Activated CD8-positive, alpha-beta T cell treated with anti-CD3 and anti-CD28 coated beads, Interleukin-2, amount 10 ng/mL, durations not matched to agents 7 days and 5 days (primary cell): ENCODE results near the gene NAA20. TPM values are rescaled to one million over a fixed set of nuclear protein-coding genes. Genes with fewer than 3 reads are reported as not detected.

Experiments
- ATAC-seq: fragments of 150-1000 bp; cut with Tn5 transposase; one replicate; pipeline ENCODE4 v1.10.0; 2021; ENCODE audit warnings: moderate library complexity
- CTCF ChIA-PET: fragments of 350-600 bp; sonication (Branson Sonifier 250); formaldehyde crosslinking; loops from one replicate; lab custom pipeline; 2021; ENCODE audit warnings: antibody characterized with exemption; lab: Charles Lee
- POLR2A ChIA-PET: fragments of 350-600 bp; sonication (Branson Sonifier 250); formaldehyde crosslinking; loops from one replicate; lab custom pipeline; 2021; ENCODE audit warnings: antibody characterized with exemption; lab: Charles Lee
- DNase-seq: peaks from one replicate; pipeline ENCODE4 v3.0.0-alpha.2; 2020
- H3K27ac Mint-ChIP-seq: one replicate; pipeline ENCODE4 v1.8.0; 2021; ENCODE audit warnings: mild to moderate bottlenecking, mixed read lengths
- H3K27me3 Mint-ChIP-seq: one replicate; pipeline ENCODE4 v1.8.0; 2021; ENCODE audit warnings: low read depth, mixed read lengths
- H3K36me3 Mint-ChIP-seq: one replicate; pipeline ENCODE4 v1.8.0; 2021; ENCODE audit warnings: low read depth, mixed read lengths
- H3K4me1 Mint-ChIP-seq: one replicate; pipeline ENCODE4 v1.8.0; 2021; ENCODE audit warnings: low read depth, mixed read lengths
- H3K4me3 Mint-ChIP-seq: one replicate; pipeline ENCODE4 v1.8.0; 2021; ENCODE audit warnings: mild to moderate bottlenecking, mixed read lengths
- H3K9me3 Mint-ChIP-seq: one replicate; pipeline ENCODE4 v1.8.0; 2022; ENCODE audit warnings: mixed read lengths; ENCODE audit not compliant: insufficient read depth
- total RNA-seq, 2 experiments: library from RNA; stranded (reverse); gene quantifications; one replicate each; pipeline ENCODE4 v1.2.3, GENCODE V29; 2021

The NAA20 gene
- total RNA-seq, 2 experiments from 2014 or later = 55.8 to 59.1 TPM

- DNase-seq = no peak
- Mint-ChIP-seq H3K9me3 (no peaks in the 10 kb centered on the region), H3K4me3 (no peak overlapping the region), H3K36me3 (peaks cover 47% of the 10 kb centered on the region), H3K27ac (no peak overlapping the region), H3K27me3 (no peaks in the 10 kb centered on the region), H3K4me1 (peaks cover 46% of the 10 kb centered on the region)
- ChIA-PET POLR2A (interaction anchor here (0.5 kb wide), 1 partner anchor 13 kb away, joined by 3 read pairs; no protein-coding TSS in a partner anchor), CTCF (no interaction called here)
- ATAC-seq = no peak
Observed at GRCh38 chr20:20024942-20025341, 7.8 kb downstream of the NAA20 start.

DNA sequence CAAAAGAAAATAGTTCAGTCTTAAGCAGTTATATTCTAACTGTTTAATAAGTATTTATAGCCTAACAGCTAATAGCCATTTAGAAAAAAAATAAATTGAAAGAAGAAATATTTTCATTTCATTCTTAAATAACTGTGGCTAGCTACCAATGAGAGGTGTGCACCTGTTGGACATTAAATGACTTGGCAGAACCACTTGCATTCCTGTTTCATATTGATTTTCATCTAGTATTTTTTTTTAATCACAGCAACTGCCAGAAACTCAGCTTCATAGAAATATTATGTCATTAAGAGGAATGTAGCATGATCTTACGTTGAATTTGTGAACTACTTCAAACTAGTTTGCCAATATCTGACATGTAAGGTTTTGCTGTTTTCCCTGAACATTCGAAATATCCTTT is 10.1 kb downstream of the NAA20 start:
- ChIA-PET CTCF (interaction anchor here (1.1 to 1.5 kb wide), 2 partner anchors 18 to 25 kb away, joined by 4 read pairs; partner anchors contain the start of genes CFAP61 and CRNKL1), POLR2A (interaction anchor here (1.2 kb wide), 1 partner anchor 10 kb away, joined by 4 read pairs; the partner anchor contains the start of gene NAA20)
- Mint-ChIP-seq H3K9me3 (no peaks in the 10 kb centered on the region), H3K4me1 (peaks cover 25% of the 10 kb centered on the region), H3K27me3 (no peaks in the 10 kb centered on the region), H3K36me3 (peaks cover 47% of the 10 kb centered on the region), H3K4me3 (no peak overlapping the region), H3K27ac (no peak overlapping the region)
- DNase-seq (no peak), ATAC-seq (no peak)

GRCh38 chr20:20031790-20032189 is 14.6 kb downstream of the NAA20 start:
- no peaks in the 10 kb centered on the region for H3K27me3 Mint-ChIP-seq
- ChIA-PET CTCF (interaction anchor here (1.5 to 2.1 kb wide), 2 partner anchors 14 to 20 kb away, joined by 3 to 8 read pairs; partner anchors contain the start of genes CFAP61 and CRNKL1), POLR2A (no interaction called here)
- H3K4me1 Mint-ChIP-seq = no peaks in the 10 kb centered on the region
- ATAC-seq = no peak
- no peak overlapping the region for H3K4me3 Mint-ChIP-seq
- no peaks in the 10 kb centered on the region for H3K9me3 Mint-ChIP-seq
- no peak for DNase-seq
- no peak overlapping the region for H3K27ac Mint-ChIP-seq
- peaks cover 55% of the 10 kb centered on the region for H3K36me3 Mint-ChIP-seq

DNA sequence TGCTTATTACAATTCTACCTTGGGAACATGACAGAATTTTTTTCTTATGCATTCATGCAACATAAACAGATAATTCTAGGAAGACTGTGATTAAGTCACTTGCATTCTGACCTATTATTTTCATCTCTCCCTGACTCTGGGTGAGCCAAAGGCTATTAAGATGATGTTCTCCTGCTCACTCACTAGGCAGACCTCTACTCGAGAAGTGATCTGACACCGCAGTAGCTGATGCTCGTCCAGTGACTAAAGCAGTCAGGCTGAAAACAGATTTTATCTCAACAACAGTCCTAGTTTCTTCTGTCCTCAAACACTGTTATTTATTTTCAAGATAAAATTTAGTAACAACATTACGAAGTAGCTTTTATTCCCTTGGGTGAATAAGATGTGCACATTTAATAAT is 17.3 kb downstream of the NAA20 start:
- POLR2A ChIA-PET = interaction anchor here (1.1 kb wide), 1 partner anchor 18 kb away, joined by 3 read pairs; the partner anchor contains the start of genes CFAP61 and CRNKL1
- Mint-ChIP-seq H3K27me3 (no peaks in the 10 kb centered on the region), H3K9me3 (no peaks in the 10 kb centered on the region), H3K27ac (no peak overlapping the region), H3K36me3 (peaks cover 64% of the 10 kb centered on the region), H3K4me1 (no peaks in the 10 kb centered on the region), H3K4me3 (no peak overlapping the region)
- ATAC-seq = no peak
- DNase-seq = no peak
- CTCF ChIA-PET = no interaction called here

DNA sequence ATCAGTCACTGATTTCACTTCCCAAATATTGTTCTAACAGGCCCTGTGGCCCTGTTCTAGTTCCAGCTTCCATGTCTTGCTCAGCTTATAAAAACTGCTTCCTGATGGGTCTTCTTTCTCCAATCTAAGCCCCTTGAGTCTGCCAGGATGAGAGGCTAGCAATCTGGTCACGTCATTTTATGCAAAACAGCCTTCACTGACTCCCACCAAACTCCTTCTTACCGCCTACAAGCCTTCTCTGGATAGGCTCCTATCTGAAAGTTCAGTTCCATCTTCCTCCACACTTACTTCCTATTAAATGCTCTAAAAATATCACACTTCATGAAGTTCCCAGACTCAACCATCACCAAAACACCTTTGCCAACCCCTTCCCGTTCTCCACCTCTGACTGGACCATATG is 19.6 kb downstream of the NAA20 start:
- H3K27ac Mint-ChIP-seq = no peak overlapping the region
- H3K27me3 Mint-ChIP-seq = no peaks in the 10 kb centered on the region
- H3K4me3 Mint-ChIP-seq = no peak overlapping the region
- no peaks in the 10 kb centered on the region for H3K9me3 Mint-ChIP-seq
- no peak for DNase-seq
- ATAC-seq = no peak
- H3K4me1 Mint-ChIP-seq = no peaks in the 10 kb centered on the region
- ChIA-PET POLR2A (no interaction called here), CTCF (no interaction called here)
- H3K36me3 Mint-ChIP-seq = peaks cover 58% of the 10 kb centered on the region

GRCh38 chr20:20037960-20038359 is 20.8 kb downstream of the NAA20 start:
- Mint-ChIP-seq H3K9me3 (no peaks in the 10 kb centered on the region), H3K4me1 (no peaks in the 10 kb centered on the region), H3K27ac (no peak overlapping the region), H3K4me3 (no peak overlapping the region), H3K36me3 (peaks cover 63% of the 10 kb centered on the region), H3K27me3 (no peaks in the 10 kb centered on the region)
- ChIA-PET POLR2A (interaction anchor here (0.6 to 1.1 kb wide), 3 partner anchors 13 to 357 kb away, joined by 3 read pairs; no protein-coding TSS in a partner anchor), CTCF (no interaction called here)
- DNase-seq = no peak
- no peak for ATAC-seq

- DNase-seq (no peak), ATAC-seq (no peak)
- H3K27ac Mint-ChIP-seq = no peak overlapping the region
- POLR2A ChIA-PET = interaction anchor here (0.6 to 1.1 kb wide), 3 partner anchors 13 to 357 kb away, joined by 3 read pairs; no protein-coding TSS in a partner anchor
- no peaks in the 10 kb centered on the region for H3K27me3 Mint-ChIP-seq
- peaks cover 68% of the 10 kb centered on the region for H3K36me3 Mint-ChIP-seq
- no peaks in the 10 kb centered on the region for H3K9me3 Mint-ChIP-seq
- H3K4me3 Mint-ChIP-seq = no peak overlapping the region
- no peaks in the 10 kb centered on the region for H3K4me1 Mint-ChIP-seq
- CTCF ChIA-PET = interaction anchor here (0.5 kb wide), 1 partner anchor 1198 kb away, joined by 3 read pairs; no protein-coding TSS in a partner anchor
Observed at GRCh38 chr20:20038586-20038985, 21.4 kb downstream of the NAA20 start.

- CTCF ChIA-PET = interaction anchor here (0.8 kb wide), 1 partner anchor 23 kb away, joined by 3 read pairs; the partner anchor contains the start of gene NAA20
- H3K4me3 Mint-ChIP-seq = no peak overlapping the region
- peaks cover 68% of the 10 kb centered on the region for H3K36me3 Mint-ChIP-seq
- ATAC-seq = no peak
- no peaks in the 10 kb centered on the region for H3K27me3 Mint-ChIP-seq
- H3K4me1 Mint-ChIP-seq = no peaks in the 10 kb centered on the region
- DNase-seq = no peak
- POLR2A ChIA-PET = no interaction called here
- H3K9me3 Mint-ChIP-seq = no peaks in the 10 kb centered on the region
- H3K27ac Mint-ChIP-seq = no peak overlapping the region
Observed at GRCh38 chr20:20039752-20040387, 22.7 kb downstream of the NAA20 start.

DNA sequence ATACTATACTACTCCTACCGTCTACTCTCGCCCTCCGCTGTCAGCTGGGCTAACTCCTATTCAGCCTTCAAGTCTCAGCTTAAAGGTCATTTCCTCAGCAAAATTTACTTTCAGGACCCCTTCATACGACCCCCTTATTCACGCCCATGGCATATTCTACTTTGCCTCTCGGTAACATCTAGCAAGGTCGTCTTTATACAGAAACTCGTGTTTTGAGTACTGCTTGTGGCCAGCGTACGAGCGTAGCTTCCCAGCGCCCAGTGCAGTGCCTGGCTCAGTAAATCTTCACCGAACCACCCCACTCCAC is 34.6 kb downstream of the NAA20 start:
- ATAC-seq = peak; percentile 47
- Mint-ChIP-seq H3K9me3 (no peaks in the 10 kb centered on the region), H3K27ac (peak overlapping the region; percentile 97), H3K27me3 (no peaks in the 10 kb centered on the region), H3K4me3 (peak overlapping the region; percentile 97), H3K36me3 (peaks cover 35% of the 10 kb centered on the region), H3K4me1 (peaks cover 25% of the 10 kb centered on the region)
- DNase-seq = no peak
- POLR2A ChIA-PET = interaction anchor here (0.8 to 3.3 kb wide), 5 partner anchors 17 to 1479 kb away, joined by 3 to 19 read pairs (median 4); partner anchors contain the start of gene NAA20
- CTCF ChIA-PET = interaction anchor here (0.9 to 2.4 kb wide), 11 partner anchors 9 to 542 kb away, joined by 3 to 15 read pairs (median 3); partner anchors contain the start of gene NAA20

DNA sequence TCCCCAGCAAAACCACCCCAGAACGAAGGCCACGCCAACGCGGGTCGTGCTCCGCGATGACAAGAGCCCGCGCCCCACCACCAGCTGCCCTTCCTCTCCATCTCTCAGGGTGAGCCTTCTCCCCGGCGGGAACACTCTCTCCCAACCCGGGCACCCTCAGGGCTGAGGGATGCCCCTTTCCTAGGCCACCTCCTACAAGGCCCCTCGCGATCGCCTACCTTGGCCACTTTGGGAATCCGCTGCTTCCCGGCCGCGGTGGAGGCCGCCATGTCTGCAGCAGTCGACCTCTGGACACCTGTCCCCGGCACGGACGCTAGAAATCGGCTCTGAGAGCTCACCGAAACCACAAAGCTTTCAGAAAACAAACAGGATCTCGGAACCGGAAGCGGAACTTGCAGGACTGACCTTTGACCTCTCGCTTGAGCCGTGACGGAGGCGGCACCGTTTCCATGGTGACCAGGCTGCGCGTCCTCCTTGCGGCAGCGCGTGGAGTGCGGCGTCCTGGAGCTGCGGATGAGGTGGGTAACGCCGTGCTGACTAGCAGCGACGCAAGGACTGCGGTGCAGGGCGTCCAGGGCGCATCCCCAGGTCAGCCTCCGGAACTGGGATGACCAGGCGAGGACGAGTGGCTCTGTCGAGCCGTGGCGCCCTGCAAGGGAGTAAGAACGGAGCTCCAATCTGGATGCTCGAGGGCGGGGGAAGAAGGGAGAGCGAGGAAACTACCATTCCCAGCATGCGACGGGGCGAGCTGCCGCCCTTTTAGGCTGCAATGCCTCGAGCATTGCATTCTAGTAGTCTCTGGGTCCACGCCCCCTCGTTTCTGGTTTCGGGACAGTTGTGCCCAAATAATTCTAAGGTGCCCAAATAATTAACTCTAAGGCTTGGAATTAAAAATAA is 35.2 kb downstream of the NAA20 start, which contains the start of the genes CFAP61 and CRNKL1:
CFAP61 (plus strand) TSS at position 459 of the 897 bp plus-strand sequence. CDS start 4,122 bp downstream, outside the sequence.
CRNKL1 (minus strand) TSS at position 393 of the 897 bp plus-strand sequence; CDS start at position 269, 124 bp downstream.
- H3K36me3 Mint-ChIP-seq = peaks cover 31% of the 10 kb centered on the region
- POLR2A ChIA-PET = interaction anchor here (0.8 to 3.3 kb wide), 8 partner anchors 9 to 1764 kb away, joined by 3 to 19 read pairs (median 4); partner anchors contain the start of genes NAA20 and ZNF133

More for the DNA sequence above, 35.2 kb downstream of the NAA20 start, which contains the start of the genes CFAP61 and CRNKL1:
- CTCF ChIA-PET = interaction anchor here (0.9 to 2.4 kb wide), 11 partner anchors 9 to 541 kb away, joined by 3 to 15 read pairs (median 4); partner anchors contain the start of gene NAA20
- H3K27me3 Mint-ChIP-seq = no peaks in the 10 kb centered on the region
- peak; percentile 98 for DNase-seq
- H3K9me3 Mint-ChIP-seq = no peaks in the 10 kb centered on the region
- ATAC-seq = peak; percentile 93
- H3K4me1 Mint-ChIP-seq = peaks cover 25% of the 10 kb centered on the region
- H3K4me3 Mint-ChIP-seq = peak within 1 kb of the TSS; percentile 97
- H3K27ac Mint-ChIP-seq = peak within 1 kb of the TSS; percentile 97
